Raji (cell line): Measurements from ENCODE around the gene ENKD1.

Source experiments
- POLR2A ChIP-seq: IDR thresholded peaks from 2 replicates; pipeline ENCODE4 v1.6.1; 2011; ENCODE audit warnings: low read depth, low read length, control low read depth; ENCODE audit not compliant: insufficient read depth

Gene ENKD1

GRCh38 chr16:67613808-67614207 lies 52.7 kb downstream of the ENKD1 start:
- no peak for TF ChIP-seq POLR2A
